A204.1 (cell line): ENCODE measurements around the gene OTOG.

Experiments
- FAIRE-seq: peaks from 2 replicates; lab custom pipeline; 2012; peaks lifted over from hg19 to GRCh38; lab: Jason Lieb, UNC

Gene OTOG

GRCh38 chr11:17561526-17561925, 14.5 kb downstream of the OTOG start:
- no peak for FAIRE-seq

GRCh38 chr11:17563231-17563646, 16.2 kb downstream of the OTOG start:
- FAIRE-seq = no peak

- no peak for FAIRE-seq
Observed at GRCh38 chr11:17563961-17564686, 17.1 kb downstream of the OTOG start.

GRCh38 chr11:17564687-17565042, 17.6 kb downstream of the OTOG start:
- FAIRE-seq = no peak

- no peak for FAIRE-seq
Observed at GRCh38 chr11:17568944-17569343, 21.9 kb downstream of the OTOG start.

- FAIRE-seq = no peak
Observed at GRCh38 chr11:17570034-17570433, 23.0 kb downstream of the OTOG start.

- FAIRE-seq = no peak
Observed at GRCh38 chr11:17571431-17572358, 24.6 kb downstream of the OTOG start.

GRCh38 chr11:17572359-17572690, 25.3 kb downstream of the OTOG start:
- no peak for FAIRE-seq

- FAIRE-seq = no peak
Observed at GRCh38 chr11:17572791-17573460, 25.9 kb downstream of the OTOG start.

- FAIRE-seq = no peak
Observed at GRCh38 chr11:17573526-17573925, 26.5 kb downstream of the OTOG start.

- FAIRE-seq = no peak
Observed at GRCh38 chr11:17574141-17575091, 27.4 kb downstream of the OTOG start.

GRCh38 chr11:17575431-17576425, 28.7 kb downstream of the OTOG start:
- FAIRE-seq = no peak

GRCh38 chr11:17578296-17578695, 31.2 kb downstream of the OTOG start:
- FAIRE-seq = no peak

- no peak for FAIRE-seq
Observed at GRCh38 chr11:17578958-17579357, 31.9 kb downstream of the OTOG start.

GRCh38 chr11:17579451-17579850, 32.4 kb downstream of the OTOG start:
- FAIRE-seq = no peak

GRCh38 chr11:17580271-17580670, 33.2 kb downstream of the OTOG start:
- FAIRE-seq = no peak

GRCh38 chr11:17581036-17581731, 34.1 kb downstream of the OTOG start:
- no peak for FAIRE-seq

- no peak for FAIRE-seq
Observed at GRCh38 chr11:17581732-17582053, 34.6 kb downstream of the OTOG start.

GRCh38 chr11:17585911-17586695, 39.0 kb downstream of the OTOG start:
- no peak for FAIRE-seq
